ENCODE measurements around the gene SLIT3. TPM values are rescaled to one million over a fixed set of nuclear protein-coding genes. Genes with fewer than 3 reads are reported as not detected.
A peak's percentile ranks its signal among the peaks of the same experiment; 100 is the strongest.

The SLIT3 gene
- total and polyA plus RNA-seq, 8 donors: 1.2 to 24.5 (median 8.6) TPM

- DNase-seq: no peak
- intact Hi-C loops (cut with DNase I; ENCODE audit: low total_unique reads): no loop called here
- peaks cover 0 to 3% (median 0%) of the 10 kb centered on the region in 4 donors for H3K9me3 ChIP-seq
- no peak overlapping the region for H3K27ac ChIP-seq
- 32 to 58% (median 43%) methylated on average over 7 of the region's 7 CpGs for WGBS, 5 donors
- no peaks in the 10 kb centered on the region for H3K36me3 ChIP-seq
- H3K4me1 ChIP-seq: peaks cover 0 to 7% (median 0%) of the 10 kb centered on the region in 4 donors
- H3K4me3 ChIP-seq: no peak overlapping the region
- no peaks in the 10 kb centered on the region for H3K27me3 ChIP-seq
- TF ChIP-seq EP300 (IDR thresholded peaks at IDR 0.05) (no peak), CTCF (IDR thresholded peaks at IDR 0.05) (no peak), POLR2A (IDR thresholded peaks at IDR 0.05) (no peak)
These were observed 175.4 kb downstream of the SLIT3 start for GRCh38 chr5:169125571-169125970.

- Histone ChIP-seq H3K4me3 (no peak overlapping the region), H3K36me3 (no peaks in the 10 kb centered on the region), H3K9me3 (peaks cover 0 to 3% (median 0%) of the 10 kb centered on the region in 4 donors), H3K27ac (no peak overlapping the region), H3K4me1 (peaks cover 0 to 21% (median 8%) of the 10 kb centered on the region in 4 donors), H3K27me3 (no peaks in the 10 kb centered on the region)
- intact Hi-C loops (cut with DNase I; ENCODE audit: low total_unique reads): no loop called here
- TF ChIP-seq POLR2AphosphoS5 (IDR thresholded peaks at IDR 0.05) (no peak), CTCF (IDR thresholded peaks at IDR 0.05) (no peak), POLR2A (IDR thresholded peaks at IDR 0.05) (no peak), EP300 (IDR thresholded peaks at IDR 0.05) (no peak)
- DNase-seq: no peak
- whole genome bisulfite sequencing, 5 donors: 60 to 77% (median 72%) methylated on average over 1 of the region's 1 CpG
These were observed 178.0 kb downstream of the SLIT3 start for GRCh38 chr5:169122951-169123350.

- H3K9me3 ChIP-seq: peaks cover 0 to 3% (median 0%) of the 10 kb centered on the region in 4 donors
- peaks cover 0 to 21% (median 8%) of the 10 kb centered on the region in 4 donors for H3K4me1 ChIP-seq
- H3K27ac ChIP-seq: no peak overlapping the region
- no peaks in the 10 kb centered on the region for H3K27me3 ChIP-seq
- DNase-seq: no peak
- intact Hi-C loops (cut with DNase I; ENCODE audit: low total_unique reads): no loop called here
- 84 to 93% (median 89%) methylated on average over 5 of the region's 5 CpGs for WGBS, 5 donors
- no peak overlapping the region for H3K4me3 ChIP-seq
- no peaks in the 10 kb centered on the region for H3K36me3 ChIP-seq
- TF ChIP-seq CTCF (IDR thresholded peaks at IDR 0.05) (no peak), POLR2AphosphoS5 (IDR thresholded peaks at IDR 0.05) (no peak), EP300 (IDR thresholded peaks at IDR 0.05) (no peak), POLR2A (IDR thresholded peaks at IDR 0.05) (no peak)
These were observed 179.1 kb downstream of the SLIT3 start for GRCh38 chr5:169121630-169122420.

GRCh38 chr5:169119288-169120048 lies 181.5 kb downstream of the SLIT3 start:
- peak overlapping the region in 3 of 5 donors; percentile 1 to 72 (median 16) for H3K27ac ChIP-seq
- TF ChIP-seq POLR2AphosphoS5 (IDR thresholded peaks at IDR 0.05): peak in 2 of 3 donors; percentile 45 to 53
- TF ChIP-seq EP300 (IDR thresholded peaks at IDR 0.05): no peak
- no peak overlapping the region for H3K4me3 ChIP-seq
- H3K27me3 ChIP-seq: no peaks in the 10 kb centered on the region
- 17 to 41% (median 34%) methylated on average over 6 of the region's 6 CpGs for WGBS, 5 donors
- intact Hi-C loops (cut with DNase I; ENCODE audit: low total_unique reads): no loop called here
- peaks cover 0 to 3% (median 0%) of the 10 kb centered on the region in 4 donors for H3K9me3 ChIP-seq
- peak in 1 of 2 donors; percentile 39 for DNase-seq
- peaks cover 0 to 18% (median 8%) of the 10 kb centered on the region in 4 donors for H3K4me1 ChIP-seq
- no peaks in the 10 kb centered on the region for H3K36me3 ChIP-seq

All from stomach (tissue), 9 donors.